ENCODE data around the gene PPP4R4.
"Not testable (repeated sequence)": the region's sequence is repeated elsewhere in the genome, so short reads cannot be mapped to it uniquely, and the experiment has no call there.

PPP4R4 gene

GRCh38 chr14:94291159-94291905, 117.2 kb downstream of the PPP4R4 start:
- in situ Hi-C loops (cut with HindIII; ENCODE audit: low sequenced_read_pairs), result no loop called here
- TF ChIP-seq CTCF (IDR thresholded peaks at IDR 0.05; ENCODE audit: low read depth, low read length, missing control alignments), result no peak
- DNase-seq (ENCODE audit: low read depth), result no peak
- no peak overlapping the region for H3K4me3 ChIP-seq (ENCODE audit: low read depth, low read length)

DNA sequence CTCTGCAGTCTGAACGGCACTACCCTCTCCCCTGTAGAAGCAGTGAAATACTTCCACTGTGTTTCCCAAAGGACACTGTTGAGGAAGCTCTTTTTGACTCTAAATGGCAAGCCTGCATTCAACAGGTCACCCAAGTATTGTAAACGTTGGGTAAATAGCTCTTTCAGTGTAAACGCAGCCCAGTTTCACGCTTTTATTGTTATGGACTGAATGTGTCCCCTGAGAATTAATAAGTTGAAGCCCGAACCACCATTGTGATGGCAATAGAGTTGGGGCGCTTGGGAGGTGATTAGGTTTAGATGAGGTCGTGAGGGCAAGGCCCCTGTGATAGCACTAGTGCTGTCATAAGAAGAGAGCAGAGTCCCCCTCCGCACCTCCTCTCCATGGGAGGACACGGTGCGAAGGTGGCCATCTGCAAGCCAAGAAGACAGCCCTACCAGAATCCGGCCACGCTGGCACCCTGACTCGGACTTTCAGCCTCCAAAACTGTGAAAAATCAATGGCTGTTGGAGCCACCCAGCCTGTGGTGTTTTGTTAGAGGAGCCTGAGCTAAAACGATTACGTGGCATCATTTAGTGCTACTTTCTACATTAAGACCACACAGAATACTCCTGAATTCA, 117.9 kb downstream of the PPP4R4 start:
- in situ Hi-C loops (cut with HindIII; ENCODE audit: low sequenced_read_pairs), result no loop called here
- TF ChIP-seq CTCF (IDR thresholded peaks at IDR 0.05; ENCODE audit: low read depth, low read length, missing control alignments), result no peak
- DNase-seq (ENCODE audit: low read depth), result no peak
- no peak overlapping the region for H3K4me3 ChIP-seq (ENCODE audit: low read depth, low read length)

GRCh38 chr14:94292526-94292871, 118.4 kb downstream of the PPP4R4 start:
- no peak overlapping the region for H3K4me3 ChIP-seq (ENCODE audit: low read depth, low read length)
- TF ChIP-seq CTCF (IDR thresholded peaks at IDR 0.05; ENCODE audit: low read depth, low read length, missing control alignments), result no peak
- DNase-seq (ENCODE audit: low read depth), result no peak
- in situ Hi-C loops (cut with HindIII; ENCODE audit: low sequenced_read_pairs), result no loop called here

DNA sequence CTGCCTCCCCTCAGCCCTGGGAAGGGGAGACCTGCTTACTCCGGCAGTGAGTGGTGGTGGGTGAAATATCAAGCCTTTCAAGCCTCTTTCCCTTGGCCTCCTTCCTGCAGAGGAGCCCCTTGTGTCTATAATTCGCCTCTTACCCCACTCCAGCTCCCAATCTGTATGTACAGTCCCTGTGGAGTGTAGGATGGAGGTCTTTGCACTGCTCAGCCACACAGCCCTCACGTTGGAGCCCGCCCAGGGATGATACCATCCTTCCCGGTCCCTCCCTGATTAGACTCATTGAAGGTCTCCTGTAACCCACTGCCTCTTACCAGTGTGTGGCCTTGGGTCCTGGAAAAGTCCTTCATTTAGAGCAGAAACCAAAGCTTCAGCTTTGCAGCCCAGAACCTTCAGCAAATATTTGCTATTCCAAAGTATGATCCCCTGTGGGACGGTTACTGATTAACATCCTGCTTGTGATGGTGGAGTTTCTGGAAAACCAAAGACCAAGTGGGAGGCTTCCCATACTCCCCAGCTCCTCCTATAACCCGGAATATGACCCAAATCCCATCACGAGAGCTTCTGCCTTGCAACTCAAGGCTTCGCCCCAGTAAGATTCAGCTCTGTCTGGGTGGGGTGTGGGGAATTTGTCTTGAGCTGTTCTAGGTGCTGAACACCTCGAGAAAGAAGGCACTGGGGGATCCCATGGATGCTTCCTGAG, 118.9 kb downstream of the PPP4R4 start, which contains the start of gene SERPINA10:
Gene SERPINA10, minus strand, starts transcription at position 397 of the 706 bp plus-strand sequence. CDS start 2,675 bp downstream, outside the sequence.
- in situ Hi-C loops (cut with HindIII; ENCODE audit: low sequenced_read_pairs), result no loop called here
- TF ChIP-seq CTCF (IDR thresholded peaks at IDR 0.05; ENCODE audit: low read depth, low read length, missing control alignments), result no peak
- no peak for DNase-seq (ENCODE audit: low read depth)
- H3K4me3 ChIP-seq (ENCODE audit: low read depth, low read length), result no peak within 1 kb of the TSS

- TF ChIP-seq CTCF (IDR thresholded peaks at IDR 0.05; ENCODE audit: low read depth, low read length, missing control alignments), result no peak
- in situ Hi-C loops (cut with HindIII; ENCODE audit: low sequenced_read_pairs), result no loop called here
- H3K4me3 ChIP-seq (ENCODE audit: low read depth, low read length), result no peak overlapping the region
- DNase-seq (ENCODE audit: low read depth), result no peak
These were observed 119.4 kb downstream of the PPP4R4 start for GRCh38 chr14:94293578-94293924.

- no peak for DNase-seq (ENCODE audit: low read depth)
- TF ChIP-seq CTCF (IDR thresholded peaks at IDR 0.05; ENCODE audit: low read depth, low read length, missing control alignments), result no peak
- no peak overlapping the region for H3K4me3 ChIP-seq (ENCODE audit: low read depth, low read length)
- in situ Hi-C loops (cut with HindIII; ENCODE audit: low sequenced_read_pairs), result no loop called here
These were observed 121.4 kb downstream of the PPP4R4 start for GRCh38 chr14:94295360-94296180.

GRCh38 chr14:94296181-94296545, 122.0 kb downstream of the PPP4R4 start:
- DNase-seq (ENCODE audit: low read depth); H3K4me3 ChIP-seq (ENCODE audit: low read depth, low read length); in situ Hi-C loops (cut with HindIII; ENCODE audit: low sequenced_read_pairs): not testable (repeated sequence)
